Upper lobe of left lung (tissue), 6 donors: ENCODE results near the gene KIF12. TPM values are rescaled to one million over a fixed set of nuclear protein-coding genes. Genes with fewer than 3 reads are reported as not detected.

ENCODE experiments used
- ATAC-seq, 2 donors: fragments of 200-7000 bp; cut with Tn5 transposase; one replicate each; pipeline ENCODE4 v1.9.1; 2022; ENCODE audit warnings: mild to moderate bottlenecking in 2 of 2, moderate library complexity in 2 of 2; ENCODE audit not compliant: low FRiP score in 2 of 2
- DNase-seq, 2 donors: peaks; one replicate each; pipeline ENCODE4 v3.0.0-alpha.2; 2019 to 2020
- H3K27ac ChIP-seq, 4 donors: fragments of 200-600 bp; sonication (generic); one replicate each; pipeline ENCODE4 v1.5.1; 2016 to 2019
- H3K27me3 ChIP-seq, 4 donors: fragments of 200-600 bp; sonication (generic); one replicate each; pipeline ENCODE4 v1.5.1; 2017 to 2019
- H3K36me3 ChIP-seq, 4 donors: fragments of 200-600 bp; sonication (generic); one replicate each; pipeline ENCODE4 v1.5.1; 2016 to 2019
- H3K4me1 ChIP-seq, 4 donors: fragments of 200-600 bp; sonication (generic); one replicate each; pipeline ENCODE4 v1.5.1; 2018 to 2019
- H3K4me3 ChIP-seq, 4 donors: fragments of 200-600 bp; sonication (generic); one replicate each; pipeline ENCODE4 v1.5.1; 2017 to 2019; ENCODE audit warnings: mild to moderate bottlenecking in 2 of 4, moderate library complexity in 1 of 4
- H3K9me3 ChIP-seq, 4 donors: fragments of 200-600 bp; sonication (generic); one replicate each; pipeline ENCODE4 v1.5.1; 2018 to 2019
- CTCF ChIP-seq, 6 experiments: fragments of 450-650 bp in 4 of 6; fragments of 200-600 bp in 2 of 6; sonication (generic) in 2 of 6; IDR thresholded peaks; one replicate each; pipeline ENCODE4 v1.5.1; 2016 to 2019; ENCODE audit warnings: antibody characterized with exemption in 6 of 6
- EP300 ChIP-seq, 4 donors: sonication (generic); formaldehyde crosslinking; IDR thresholded peaks; one replicate each; pipeline ENCODE4 v1.5.1; 2017; ENCODE audit warnings: antibody characterized with exemption in 4 of 4, control low read depth in 2 of 4
- POLR2A ChIP-seq, 4 donors: fragments of 450-650 bp; IDR thresholded peaks; one replicate each; pipeline ENCODE4 v1.5.1; 2016 to 2017; ENCODE audit warnings: antibody characterized with exemption in 4 of 4, mild to moderate bottlenecking in 2 of 4
- POLR2AphosphoS5 ChIP-seq, 2 donors: sonication (generic); formaldehyde crosslinking; IDR thresholded peaks; one replicate each; pipeline ENCODE4 v1.5.1; 2017; ENCODE audit warnings: antibody characterized with exemption in 2 of 2
- WGBS, 2 donors: methylation state at CpG; one replicate each; pipeline ENCODE4 v1.1.5; 2017 to 2018; 5-methylcytosine and 5-hydroxymethylcytosine counted together
- total RNA-seq, 6 donors: library from RNA; depleted of rRNA in 4 of 6; stranded (reverse); fragments of >200 nt in 4 of 6; gene quantifications; one replicate each; pipeline versions ENCODE4 v1.1.0 to v1.2.1, GENCODE V29; 2016 to 2021
- donor health status: DM: no; HTN: no; CAD: no; lungs with moderate emphysema.
- donor health status: DM: no; HTN: yes; CAD: no; lungs with severe emphysema.

Gene KIF12
- total RNA-seq, 6 donors from 2014 or later, result 2.3 to 16.8 (median 4.4) TPM

- Histone ChIP-seq H3K27me3 (no peaks in the 10 kb centered on the region), H3K4me3 (no peak overlapping the region), H3K36me3 (no peaks in the 10 kb centered on the region), H3K27ac (no peak overlapping the region), H3K4me1 (peaks cover 0 to 26% (median 3%) of the 10 kb centered on the region in 4 donors), H3K9me3 (no peaks in the 10 kb centered on the region)
- TF ChIP-seq POLR2A (IDR thresholded peaks at IDR 0.05), result no peak
- TF ChIP-seq CTCF (IDR thresholded peaks at IDR 0.05), result no peak
- no peak for TF ChIP-seq EP300 (IDR thresholded peaks at IDR 0.05)
- no peak for TF ChIP-seq POLR2AphosphoS5 (IDR thresholded peaks at IDR 0.05)
- ATAC-seq (no peak), DNase-seq (no peak)
- 38 to 56% methylated on average over 4 of the region's 4 CpGs for WGBS, 2 donors
Measured at GRCh38 chr9:114120192-114121014, 21.3 kb upstream of the KIF12 start.

DNA sequence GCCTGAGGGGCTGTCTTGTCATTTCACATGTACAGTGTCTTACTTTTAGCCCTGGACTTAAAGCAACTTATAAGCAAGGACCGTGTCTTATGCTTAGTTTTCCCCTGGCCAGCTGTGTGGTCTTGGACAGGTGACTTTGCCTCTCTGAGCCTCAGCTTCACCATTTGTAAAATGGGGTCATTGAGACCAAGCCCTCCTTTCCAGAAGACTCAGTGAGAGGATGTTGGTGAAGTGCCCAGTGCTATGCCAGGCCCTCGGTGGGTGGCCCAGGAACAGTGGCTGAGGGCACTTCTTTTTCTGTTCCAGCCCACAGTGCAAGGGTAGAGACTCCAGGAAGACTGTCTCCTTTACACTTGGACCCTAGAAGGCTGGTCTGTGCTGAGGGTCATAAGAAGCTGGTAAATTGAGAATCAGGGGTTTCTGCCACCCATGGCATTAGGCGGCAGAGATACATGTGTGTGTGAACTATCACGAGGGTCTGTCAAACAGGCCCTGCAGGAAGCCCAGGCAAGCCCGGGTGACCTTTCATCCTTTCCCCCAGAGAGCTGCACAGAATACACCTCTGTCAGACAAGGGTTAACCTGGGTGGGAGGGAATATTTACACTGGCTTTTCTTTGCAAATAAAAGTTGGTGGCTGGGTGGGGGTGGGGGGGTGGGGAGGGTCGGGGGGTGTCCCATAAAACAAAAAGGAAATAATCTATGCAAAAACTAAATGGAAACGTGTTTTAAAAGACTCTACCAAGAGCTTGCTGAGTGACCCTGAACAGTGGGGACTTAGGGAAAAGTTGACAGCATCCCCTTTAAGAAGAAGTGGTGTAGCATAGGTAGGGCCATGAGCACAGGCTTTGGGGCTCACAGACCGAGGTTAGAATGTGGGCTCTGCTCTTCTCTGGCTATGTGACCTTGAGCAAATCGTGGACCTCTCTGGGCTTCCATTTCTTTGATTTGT is 20.4 kb upstream of the KIF12 start:
- WGBS, 2 donors, result 31 to 41% methylated on average over 8 to 9 of the region's 9 CpGs

GRCh38 chr9:114117996-114118830 is 19.1 kb upstream of the KIF12 start:
- Histone ChIP-seq H3K36me3 (no peaks in the 10 kb centered on the region), H3K27me3 (no peaks in the 10 kb centered on the region), H3K27ac (peak overlapping the region in 2 of 4 donors; percentile 40 to 61), H3K4me1 (peaks cover 2 to 29% (median 4%) of the 10 kb centered on the region in 4 donors), H3K9me3 (no peaks in the 10 kb centered on the region), H3K4me3 (no peak overlapping the region)
- 44 to 53% methylated on average over 15 to 21 of the region's 21 CpGs for WGBS, 2 donors
- peak; percentile 19 to 76 for ATAC-seq
- TF ChIP-seq EP300 (IDR thresholded peaks at IDR 0.05) (no peak), POLR2A (IDR thresholded peaks at IDR 0.05) (no peak), CTCF (IDR thresholded peaks at IDR 0.05) (no peak), POLR2AphosphoS5 (IDR thresholded peaks at IDR 0.05) (no peak)
- DNase-seq, result peak; percentile 46 to 76

More for the DNA sequence above, 20.4 kb upstream of the KIF12 start:
- H3K27ac ChIP-seq, result no peak overlapping the region
- no peak for TF ChIP-seq POLR2AphosphoS5 (IDR thresholded peaks at IDR 0.05)
- TF ChIP-seq POLR2A (IDR thresholded peaks at IDR 0.05), result no peak
- no peak for TF ChIP-seq CTCF (IDR thresholded peaks at IDR 0.05)
- no peaks in the 10 kb centered on the region for H3K36me3 ChIP-seq
- no peak overlapping the region for H3K4me3 ChIP-seq
- peaks cover 0 to 26% (median 3%) of the 10 kb centered on the region in 4 donors for H3K4me1 ChIP-seq
- H3K27me3 ChIP-seq, result no peaks in the 10 kb centered on the region
- ATAC-seq, result no peak
- DNase-seq, result no peak
- no peaks in the 10 kb centered on the region for H3K9me3 ChIP-seq

DNA sequence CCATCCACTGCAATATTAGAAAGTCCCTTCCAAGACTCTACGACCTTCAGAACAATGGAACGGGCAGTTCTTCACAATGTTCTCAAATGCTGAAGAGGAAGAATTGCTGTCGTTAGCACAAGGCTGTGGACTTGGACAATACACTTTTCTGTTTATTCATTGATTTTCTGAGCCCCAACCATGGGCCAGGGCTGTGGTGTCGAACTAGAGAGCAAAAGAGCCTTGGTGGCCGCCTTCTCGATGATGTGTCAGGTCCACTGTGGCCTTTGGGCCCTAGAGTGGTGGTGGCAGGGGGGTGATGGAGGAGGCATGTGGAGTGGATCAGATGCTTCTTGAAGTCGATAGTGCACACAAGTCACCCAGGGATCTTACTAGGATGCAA is 18.5 kb upstream of the KIF12 start:
- TF ChIP-seq POLR2A (IDR thresholded peaks at IDR 0.05) (no peak), CTCF (IDR thresholded peaks at IDR 0.05) (no peak), POLR2AphosphoS5 (IDR thresholded peaks at IDR 0.05) (no peak), EP300 (IDR thresholded peaks at IDR 0.05) (no peak)
- peak overlapping the region in 1 of 4 donors; percentile 52 for H3K27ac ChIP-seq
- WGBS, 2 donors, result 85 to 88% methylated on average over 7 of the region's 7 CpGs
- H3K4me3 ChIP-seq, result no peak overlapping the region
- H3K9me3 ChIP-seq, result no peaks in the 10 kb centered on the region
- no peak for DNase-seq
- no peak for ATAC-seq
- H3K4me1 ChIP-seq, result peaks cover 4 to 35% (median 6%) of the 10 kb centered on the region in 4 donors
- no peaks in the 10 kb centered on the region for H3K36me3 ChIP-seq
- H3K27me3 ChIP-seq, result no peaks in the 10 kb centered on the region
